Nephron (organoid): ENCODE measurements around the gene AMBP.

Experiments
- H3K27ac Mint-ChIP-seq, 3 experiments: 2 replicates each; pipeline ENCODE4 v1.8.0; 2020; ENCODE audit warnings: mixed read lengths in 3 of 3, mild to moderate bottlenecking in 2 of 3, moderate library complexity in 1 of 3
- H3K27me3 Mint-ChIP-seq: 2 replicates; pipeline ENCODE4 v1.8.0; 2021; ENCODE audit warnings: low read depth, mild to moderate bottlenecking, moderate library complexity, mixed read lengths
- H3K36me3 Mint-ChIP-seq: 2 replicates; pipeline ENCODE4 v1.8.0; 2020; ENCODE audit warnings: low read depth, mixed read lengths
- H3K4me1 Mint-ChIP-seq: 2 replicates; pipeline ENCODE4 v1.8.0; 2020; ENCODE audit warnings: mixed read lengths
- H3K4me3 Mint-ChIP-seq, 3 experiments: 2 replicates each; pipeline ENCODE4 v1.8.0; 2020; ENCODE audit warnings: mild to moderate bottlenecking in 3 of 3, mixed read lengths in 3 of 3, moderate library complexity in 2 of 3
- H3K9me3 Mint-ChIP-seq: 2 replicates; pipeline ENCODE4 v1.8.0; 2020; ENCODE audit warnings: mixed read lengths
- CTCF ChIP-seq, 3 experiments: fragments of 200-600 bp; sonication (generic); IDR thresholded peaks; one replicate each; pipeline ENCODE4 v1.5.0; 2021; ENCODE audit warnings: antibody characterized with exemption in 3 of 3; ENCODE audit not compliant: unreplicated experiment in 3 of 3

Gene AMBP

GRCh38 chr9:114099669-114100270 lies 21.7 kb upstream of the AMBP start:
- H3K36me3 Mint-ChIP-seq: peaks cover 17% of the 10 kb centered on the region
- H3K9me3 Mint-ChIP-seq: peaks cover 14% of the 10 kb centered on the region
- H3K27me3 Mint-ChIP-seq: peaks cover 49% of the 10 kb centered on the region
- peaks cover 30% of the 10 kb centered on the region for H3K4me1 Mint-ChIP-seq
- H3K27ac Mint-ChIP-seq: peak overlapping the region; percentile 96 to 99 (median 98)
- peak overlapping the region; percentile 90 to 91 (median 90) for H3K4me3 Mint-ChIP-seq
- TF ChIP-seq CTCF (IDR thresholded peaks at IDR 0.05; ENCODE audit: unreplicated experiment in 3 of 3): no peak

- H3K27me3 Mint-ChIP-seq: peaks cover 53% of the 10 kb centered on the region
Measured at GRCh38 chr9:114098936-114099668, 21.0 kb upstream of the AMBP start, which contains the start of gene KIF12. Gene KIF12, minus strand, starts transcription at chr9:114099292. Its CDS starts 16 bp downstream, at chr9:114099276.

GRCh38 chr9:114098021-114098935 lies 20.2 kb upstream of the AMBP start:
- Mint-ChIP-seq H3K4me1 (peaks cover 30% of the 10 kb centered on the region), H3K4me3 (peak overlapping the region; percentile 90 to 91 (median 90)), H3K27ac (peak overlapping the region in 2 of 3 experiments; percentile 96 to 99), H3K36me3 (peaks cover 20% of the 10 kb centered on the region), H3K9me3 (peaks cover 14% of the 10 kb centered on the region), H3K27me3 (peaks cover 52% of the 10 kb centered on the region)
- TF ChIP-seq CTCF (IDR thresholded peaks at IDR 0.05; ENCODE audit: unreplicated experiment in 3 of 3): no peak

More at GRCh38 chr9:114098936-114099668, 21.0 kb upstream of the AMBP start, which contains the start of gene KIF12:
- TF ChIP-seq CTCF (IDR thresholded peaks at IDR 0.05; ENCODE audit: unreplicated experiment in 3 of 3): no peak
- H3K36me3 Mint-ChIP-seq: peaks cover 20% of the 10 kb centered on the region
- peak within 1 kb of the TSS; percentile 90 to 91 (median 90) for H3K4me3 Mint-ChIP-seq
- H3K9me3 Mint-ChIP-seq: peaks cover 14% of the 10 kb centered on the region
- peak within 1 kb of the TSS; percentile 96 to 99 (median 98) for H3K27ac Mint-ChIP-seq
- H3K4me1 Mint-ChIP-seq: peaks cover 30% of the 10 kb centered on the region

- no peak for TF ChIP-seq CTCF (IDR thresholded peaks at IDR 0.05; ENCODE audit: unreplicated experiment in 3 of 3)
- Mint-ChIP-seq H3K36me3 (peaks cover 19% of the 10 kb centered on the region), H3K27me3 (peaks cover 49% of the 10 kb centered on the region), H3K9me3 (peaks cover 10% of the 10 kb centered on the region), H3K4me3 (peak overlapping the region; percentile 75 to 81 (median 78)), H3K4me1 (peaks cover 30% of the 10 kb centered on the region), H3K27ac (peak overlapping the region in 2 of 3 experiments; percentile 33 to 70)
Measured at GRCh38 chr9:114097613-114098020, 19.5 kb upstream of the AMBP start.

GRCh38 chr9:114096866-114097612 lies 18.9 kb upstream of the AMBP start:
- TF ChIP-seq CTCF (IDR thresholded peaks at IDR 0.05; ENCODE audit: unreplicated experiment in 3 of 3): no peak

More at GRCh38 chr9:114096866-114097612, 18.9 kb upstream of the AMBP start:
- H3K36me3 Mint-ChIP-seq: peaks cover 16% of the 10 kb centered on the region
- H3K4me1 Mint-ChIP-seq: peaks cover 30% of the 10 kb centered on the region
- H3K27me3 Mint-ChIP-seq: peaks cover 48% of the 10 kb centered on the region
- H3K27ac Mint-ChIP-seq: peak overlapping the region in 2 of 3 experiments; percentile 64 to 70
- peak overlapping the region; percentile 75 to 81 (median 78) for H3K4me3 Mint-ChIP-seq
- H3K9me3 Mint-ChIP-seq: peaks cover 7% of the 10 kb centered on the region
